Mesendoderm (in vitro differentiated cells): ENCODE data around the gene ERVFRD-1.
A peak's percentile ranks its signal among the peaks of the same experiment; 100 is the strongest.

Experiments
- DNase-seq: peaks from one replicate; pipeline ENCODE4 v3.0.0; 2013
- H2AK5ac ChIP-seq: 2 replicates; pipeline ENCODE4 v1.6.1; 2013; ENCODE audit warnings: low read length, inconsistent platforms
- H2BK120ac ChIP-seq: 2 replicates; pipeline ENCODE4 v1.6.1; 2013; ENCODE audit warnings: low read depth, mild to moderate bottlenecking, low read length, moderate library complexity, mixed read lengths
- H2BK15ac ChIP-seq: replicated peaks from 2 replicates; pipeline ENCODE4 v1.6.1; 2013; ENCODE audit warnings: low read depth, mild to moderate bottlenecking, moderate library complexity
- H2BK5ac ChIP-seq: 2 replicates; pipeline ENCODE4 v1.6.1; 2013; ENCODE audit warnings: low read length, inconsistent platforms
- H3K18ac ChIP-seq: 2 replicates; pipeline ENCODE4 v1.6.1; 2013; ENCODE audit warnings: mild to moderate bottlenecking, low read length, mixed read lengths
- H3K23ac ChIP-seq: one replicate; pipeline ENCODE4 v1.6.1; 2013; ENCODE audit warnings: low read length
- H3K27ac ChIP-seq: 2 replicates; pipeline ENCODE4 v1.5.1; 2013; ENCODE audit warnings: low read depth, mild to moderate bottlenecking, inconsistent platforms, low read length, moderate library complexity
- H3K27me3 ChIP-seq: 2 replicates; pipeline ENCODE4 v1.6.1; 2013; ENCODE audit warnings: low read length, control low read depth, mild to moderate bottlenecking, inconsistent platforms; ENCODE audit not compliant: insufficient read depth, poor library complexity
- H3K36me3 ChIP-seq: 2 replicates; pipeline ENCODE4 v1.6.1; 2013; ENCODE audit warnings: low read length, inconsistent platforms; ENCODE audit not compliant: control insufficient read depth, insufficient read depth
- H3K4ac ChIP-seq: one replicate; pipeline ENCODE4 v1.6.1; 2013; ENCODE audit warnings: low read depth, mild to moderate bottlenecking, low read length, moderate library complexity
- H3K4me1 ChIP-seq: 2 replicates; pipeline ENCODE4 v1.6.1; 2013; ENCODE audit warnings: low read depth, low read length, inconsistent platforms; ENCODE audit not compliant: control insufficient read depth
- H3K4me2 ChIP-seq: 2 replicates; pipeline ENCODE4 v1.6.1; 2013; ENCODE audit warnings: low read length
- H3K4me3 ChIP-seq: 2 replicates; pipeline ENCODE4 v1.5.1; 2013; ENCODE audit warnings: mild to moderate bottlenecking, low read length
- H3K56ac ChIP-seq: one replicate; pipeline ENCODE4 v1.6.1; 2013; ENCODE audit warnings: low read length
- H3K79me1 ChIP-seq: 2 replicates; pipeline ENCODE4 v1.6.1; 2013; ENCODE audit warnings: low read length, inconsistent platforms
- H3K79me2 ChIP-seq: 2 replicates; pipeline ENCODE4 v1.6.1; 2013; ENCODE audit warnings: mild to moderate bottlenecking, low read length; ENCODE audit not compliant: control insufficient read depth, insufficient read depth
- H3K9ac ChIP-seq: 2 replicates; pipeline ENCODE4 v1.6.1; 2013; ENCODE audit warnings: low read length, inconsistent platforms
- H4K5ac ChIP-seq: one replicate; pipeline ENCODE4 v1.6.1; 2013; ENCODE audit warnings: low read length
- H4K8ac ChIP-seq: one replicate; pipeline ENCODE4 v1.6.1; 2013; ENCODE audit warnings: low read depth, mild to moderate bottlenecking, control low read depth, low read length, moderate library complexity
- WGBS: extraction: QIAGEN DNeasy Blood & Tissue Kit; methylation state at CpG from one replicate; pipeline ENCODE4 v1.1.7; 2013; ENCODE audit warnings: low lambda C conversion rate, missing lambda C conversion rate; ENCODE audit not compliant: insufficient coverage; ENCODE audit errors: extremely low coverage; 5-methylcytosine and 5-hydroxymethylcytosine counted together

Gene ERVFRD-1

GRCh38 chr6:11111769-11112437 is 378 bp upstream of the ERVFRD-1 start:
- no peak overlapping the region for H4K8ac ChIP-seq
- no peak overlapping the region for H3K18ac ChIP-seq
- peaks cover 34% of the 10 kb centered on the region for H3K79me1 ChIP-seq
- DNase-seq: peak; percentile 57
- H3K79me2 ChIP-seq: peaks cover 48% of the 10 kb centered on the region
- no peak overlapping the region for H3K4ac ChIP-seq
- no peak overlapping the region for H3K4me2 ChIP-seq
- no peaks in the 10 kb centered on the region for H3K27me3 ChIP-seq
- H3K9ac ChIP-seq: no peak overlapping the region
- no peak overlapping the region for H3K56ac ChIP-seq
- H4K5ac ChIP-seq: no peak overlapping the region
- H3K36me3 ChIP-seq: no peaks in the 10 kb centered on the region
- H2AK5ac ChIP-seq: no peak overlapping the region
- no peak overlapping the region for H3K4me3 ChIP-seq
- no peak overlapping the region for H2BK15ac ChIP-seq
- H3K23ac ChIP-seq: no peak overlapping the region
- no peak overlapping the region for H2BK5ac ChIP-seq
- H3K4me1 ChIP-seq: peaks cover 4% of the 10 kb centered on the region
- H2BK120ac ChIP-seq: no peak overlapping the region
- H3K27ac ChIP-seq: no peak overlapping the region
- no CpG with 5 or more reads among the region's 9 CpGs for WGBS

GRCh38 chr6:11108726-11109125 is 2.8 kb downstream of the ERVFRD-1 start:
- Histone ChIP-seq H4K8ac (no peak overlapping the region), H3K79me1 (peaks cover 54% of the 10 kb centered on the region), H3K4me2 (no peak overlapping the region), H3K4ac (no peak overlapping the region), H3K36me3 (no peaks in the 10 kb centered on the region), H3K9ac (no peak overlapping the region), H3K27me3 (no peaks in the 10 kb centered on the region), H3K4me3 (no peak overlapping the region), H3K79me2 (peaks cover 75% of the 10 kb centered on the region), H2BK5ac (no peak overlapping the region), H3K23ac (no peak overlapping the region), H2AK5ac (no peak overlapping the region), H3K18ac (no peak overlapping the region), H2BK15ac (no peak overlapping the region), H3K56ac (no peak overlapping the region), H3K27ac (no peak overlapping the region), H4K5ac (no peak overlapping the region), H2BK120ac (no peak overlapping the region), H3K4me1 (peaks cover 12% of the 10 kb centered on the region)
- DNase-seq: no peak

DNA sequence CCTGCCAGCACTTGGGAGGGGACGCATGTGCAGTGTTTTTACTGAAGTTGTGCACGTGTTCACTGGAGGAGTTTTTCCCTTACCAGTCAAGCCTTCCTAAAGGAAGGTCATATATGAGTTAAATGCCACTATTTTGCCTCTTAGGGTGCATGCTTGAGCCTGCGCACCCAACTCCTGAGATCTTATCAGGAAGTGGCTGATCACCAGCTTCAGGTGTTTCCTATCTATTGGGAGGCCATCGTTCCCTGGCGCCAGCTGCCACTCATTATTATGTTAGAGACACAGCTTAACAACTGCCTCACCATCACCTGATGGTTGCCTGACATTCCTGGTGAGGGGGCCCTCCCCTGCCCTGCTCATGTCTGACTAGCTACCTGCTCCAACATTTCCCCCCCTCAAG is 8.5 kb downstream of the ERVFRD-1 start:
- WGBS: no CpG with 5 or more reads among the region's 5 CpGs

GRCh38 chr6:11101417-11101816 is 10.1 kb downstream of the ERVFRD-1 start:
- H3K4me2 ChIP-seq: no peak overlapping the region
- DNase-seq: no peak
- WGBS: no CpG with 5 or more reads among the region's 5 CpGs
- no peak overlapping the region for H2BK15ac ChIP-seq
- peaks cover 35% of the 10 kb centered on the region for H3K79me1 ChIP-seq
- no peaks in the 10 kb centered on the region for H3K27me3 ChIP-seq
- no peak overlapping the region for H3K23ac ChIP-seq
- H3K4ac ChIP-seq: no peak overlapping the region
- H3K9ac ChIP-seq: no peak overlapping the region
- H3K56ac ChIP-seq: no peak overlapping the region
- no peak overlapping the region for H4K5ac ChIP-seq
- H3K27ac ChIP-seq: no peak overlapping the region
- H3K18ac ChIP-seq: no peak overlapping the region
- no peak overlapping the region for H4K8ac ChIP-seq
- peaks cover 8% of the 10 kb centered on the region for H3K4me1 ChIP-seq
- no peaks in the 10 kb centered on the region for H3K36me3 ChIP-seq
- H2BK5ac ChIP-seq: no peak overlapping the region
- H2AK5ac ChIP-seq: no peak overlapping the region
- no peak overlapping the region for H3K4me3 ChIP-seq
- H3K79me2 ChIP-seq: peaks cover 78% of the 10 kb centered on the region
- H2BK120ac ChIP-seq: no peak overlapping the region

More for the DNA sequence above, 8.5 kb downstream of the ERVFRD-1 start:
- Histone ChIP-seq H3K4me2 (no peak overlapping the region), H3K79me1 (peaks cover 39% of the 10 kb centered on the region), H2AK5ac (no peak overlapping the region), H3K4me3 (no peak overlapping the region), H2BK5ac (no peak overlapping the region), H3K9ac (no peak overlapping the region), H3K4ac (no peak overlapping the region), H4K8ac (no peak overlapping the region), H3K27me3 (no peaks in the 10 kb centered on the region), H2BK120ac (no peak overlapping the region), H4K5ac (no peak overlapping the region), H3K27ac (no peak overlapping the region), H3K56ac (no peak overlapping the region), H3K79me2 (peaks cover 78% of the 10 kb centered on the region), H2BK15ac (no peak overlapping the region), H3K23ac (no peak overlapping the region), H3K36me3 (no peaks in the 10 kb centered on the region), H3K18ac (no peak overlapping the region), H3K4me1 (peaks cover 8% of the 10 kb centered on the region)
- no peak for DNase-seq

- no CpG with 5 or more reads among the region's 1 CpG for WGBS
- Histone ChIP-seq H3K4me1 (no peaks in the 10 kb centered on the region), H3K4ac (no peak overlapping the region), H3K79me2 (peaks cover 65% of the 10 kb centered on the region), H4K8ac (no peak overlapping the region), H4K5ac (no peak overlapping the region), H2BK5ac (no peak overlapping the region), H2BK120ac (no peak overlapping the region), H3K27ac (no peak overlapping the region), H3K23ac (no peak overlapping the region), H2BK15ac (no peak overlapping the region), H3K56ac (no peak overlapping the region), H3K4me2 (no peak overlapping the region), H3K27me3 (no peaks in the 10 kb centered on the region), H3K18ac (no peak overlapping the region), H3K9ac (no peak overlapping the region), H2AK5ac (no peak overlapping the region), H3K36me3 (no peaks in the 10 kb centered on the region), H3K79me1 (peaks cover 12% of the 10 kb centered on the region), H3K4me3 (no peak overlapping the region)
- DNase-seq: no peak
These were observed 13.5 kb downstream of the ERVFRD-1 start for GRCh38 chr6:11098004-11098403.

DNA sequence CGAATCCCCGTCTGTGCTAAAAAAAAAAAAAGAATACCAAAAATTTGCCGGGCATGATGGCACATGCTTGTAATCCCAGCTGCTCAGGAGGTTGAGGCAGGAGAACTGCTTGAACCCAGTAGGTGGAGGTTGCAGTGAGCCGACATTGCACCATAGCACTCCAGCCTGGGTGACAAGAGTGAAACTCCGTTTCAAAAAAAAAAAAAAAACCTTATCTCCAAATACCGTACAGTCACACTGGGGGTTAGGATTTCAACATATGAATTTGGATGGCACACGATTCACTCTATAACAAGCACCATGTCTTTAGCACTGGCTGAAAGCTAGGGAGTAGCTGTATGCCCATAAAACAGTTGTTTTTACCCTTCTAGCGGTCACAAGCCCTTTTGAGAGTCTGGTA is 14.0 kb downstream of the ERVFRD-1 start:
- no peak for DNase-seq
- Histone ChIP-seq H4K5ac (no peak overlapping the region), H4K8ac (no peak overlapping the region), H2BK15ac (no peak overlapping the region), H3K56ac (no peak overlapping the region), H3K4me3 (no peak overlapping the region), H3K4ac (no peak overlapping the region), H3K9ac (no peak overlapping the region), H3K36me3 (no peaks in the 10 kb centered on the region), H3K4me1 (no peaks in the 10 kb centered on the region), H3K79me2 (peaks cover 60% of the 10 kb centered on the region), H3K4me2 (no peak overlapping the region), H2BK5ac (no peak overlapping the region), H2BK120ac (peak overlapping the region; percentile 65), H3K27me3 (no peaks in the 10 kb centered on the region), H3K27ac (no peak overlapping the region), H2AK5ac (no peak overlapping the region), H3K18ac (no peak overlapping the region), H3K23ac (no peak overlapping the region), H3K79me1 (peaks cover 7% of the 10 kb centered on the region)
- WGBS: no CpG with 5 or more reads among the region's 8 CpGs
